Karpas-422 (cell line): Measurements from ENCODE around the gene IL9R. TPM values are rescaled to one million over a fixed set of nuclear protein-coding genes. Genes with fewer than 3 reads are reported as not detected.
A peak's percentile ranks its signal among the peaks of the same experiment; 100 is the strongest.
"Not testable (repeated sequence)": the region's sequence is repeated elsewhere in the genome, so short reads cannot be mapped to it uniquely, and the experiment has no call there.

Experiments
- DNase-seq: peaks from one replicate; pipeline ENCODE4 v3.0.0-alpha.2; 2015
- H2AFZ ChIP-seq: fragments of 200-600 bp; sonication (generic); 2 replicates; pipeline ENCODE4 v1.6.1; 2014; ENCODE audit warnings: antibody characterized with exemption, low read length, mixed read lengths
- H3K27ac ChIP-seq: fragments of 200-600 bp; sonication (generic); 2 replicates; pipeline ENCODE4 v1.5.1; 2014; ENCODE audit warnings: mild to moderate bottlenecking, low read length, moderate library complexity
- H3K27me3 ChIP-seq: fragments of 200-600 bp; sonication (generic); 2 replicates; pipeline ENCODE4 v1.6.1; 2014; ENCODE audit warnings: low read length, mixed read lengths
- H3K36me3 ChIP-seq: fragments of 200-600 bp; sonication (generic); 2 replicates; pipeline ENCODE4 v1.6.1; 2014; ENCODE audit warnings: low read length, mixed read lengths; ENCODE audit not compliant: insufficient read depth
- H3K4me1 ChIP-seq: fragments of 200-600 bp; sonication (generic); 2 replicates; pipeline ENCODE4 v1.6.1; 2014; ENCODE audit warnings: mild to moderate bottlenecking, low read length, mixed read lengths
- H3K4me2 ChIP-seq: fragments of 200-600 bp; sonication (generic); 2 replicates; pipeline ENCODE4 v1.6.1; 2014; ENCODE audit warnings: low read length, low read depth, mild to moderate bottlenecking; ENCODE audit not compliant: poor library complexity, severe bottlenecking
- H3K4me3 ChIP-seq: fragments of 200-600 bp; sonication (generic); 2 replicates; pipeline ENCODE4 v1.5.1; 2014; ENCODE audit warnings: mild to moderate bottlenecking, antibody characterized with exemption, low read length, mixed read lengths
- H3K79me2 ChIP-seq: fragments of 200-600 bp; sonication (generic); 2 replicates; pipeline ENCODE4 v1.6.1; 2014; ENCODE audit warnings: mild to moderate bottlenecking, low read length, mixed read lengths
- H3K9ac ChIP-seq: fragments of 200-600 bp; sonication (generic); 2 replicates; pipeline ENCODE4 v1.6.0; 2014; ENCODE audit warnings: low read length
- H3K9me2 ChIP-seq: fragments of 200-600 bp; sonication (generic), shearing (Covaris generic); replicated peaks from 2 replicates; pipeline ENCODE4 v1.6.0; 2014; ENCODE audit warnings: mild to moderate bottlenecking, low read length, moderate library complexity; ENCODE audit not compliant: insufficient read depth
- H3K9me3 ChIP-seq: fragments of 300-700, 200-600 bp; sonication (generic); 2 replicates; pipeline ENCODE4 v1.6.1; 2014; ENCODE audit warnings: low read length, mixed read lengths
- H4K20me1 ChIP-seq: fragments of 200-600 bp; sonication (generic); 2 replicates; pipeline ENCODE4 v1.6.1; 2014; ENCODE audit warnings: mild to moderate bottlenecking, antibody characterized with exemption, low read length, low read depth; ENCODE audit not compliant: insufficient read depth
- total RNA-seq: library from RNA; depleted of rRNA; stranded (reverse); fragments of >200 nt; shearing (Covaris generic); gene quantifications from 2 replicates; pipeline ENCODE4 v1.2.3, GENCODE V29; 2014; ENCODE audit warnings: low replicate concordance

IL9R gene
- total RNA-seq, 1 experiment from 2014 or later, result 0.56 TPM

DNA sequence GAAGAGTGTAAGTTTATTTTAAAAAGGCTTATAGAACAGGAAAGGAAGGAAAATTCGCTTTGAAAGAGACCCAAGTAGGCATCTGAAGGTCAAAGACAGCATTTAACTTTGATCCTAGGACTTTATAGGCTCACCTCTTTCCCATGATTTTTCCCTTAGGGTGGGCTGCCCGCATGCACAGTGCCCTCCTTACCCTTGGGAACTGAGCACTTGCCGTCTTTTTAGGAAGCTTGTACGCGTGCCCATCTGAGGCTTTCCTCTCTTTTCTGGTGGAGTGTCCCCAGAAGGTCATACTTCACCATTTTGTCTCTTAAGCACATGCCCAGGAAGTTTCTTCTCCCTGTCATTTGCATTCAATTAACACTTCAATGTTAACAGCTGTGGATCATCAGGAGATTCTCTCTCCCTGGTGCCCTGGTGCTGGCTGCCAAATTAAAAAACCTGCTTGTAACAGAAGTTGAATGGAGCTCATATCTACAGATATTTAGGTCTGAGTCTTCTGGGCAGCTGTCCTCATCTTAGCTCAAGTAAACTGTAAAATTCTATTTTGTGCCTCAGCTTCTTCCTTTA, 38.4 kb upstream of the IL9R start:
- no peak overlapping the region for H3K4me2 ChIP-seq

DNA sequence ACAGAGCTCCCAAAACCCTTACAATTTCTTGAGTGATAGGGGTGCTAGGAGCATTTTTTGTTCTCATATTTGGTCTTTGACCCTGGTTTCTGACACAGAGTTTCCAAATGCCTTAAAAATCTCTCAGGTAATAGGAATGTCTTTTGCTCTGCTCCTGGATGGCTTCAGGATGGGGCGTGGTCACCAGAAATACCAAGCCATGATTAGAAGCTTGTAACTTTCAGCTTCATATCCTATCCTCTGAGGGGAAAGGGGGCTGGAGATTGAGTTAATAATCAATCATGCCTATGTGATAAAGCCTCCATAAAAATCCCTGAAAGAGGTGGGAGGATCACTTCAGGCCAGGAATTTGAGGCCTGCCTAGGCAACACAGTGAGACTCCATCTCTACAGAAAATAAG, 34.6 kb upstream of the IL9R start:
- Histone ChIP-seq H3K79me2 (no peaks in the 10 kb centered on the region), H3K36me3 (no peaks in the 10 kb centered on the region), H3K4me1 (no peaks in the 10 kb centered on the region; the same call in 1 of the 2 replicates), H4K20me1 (no peaks in the 10 kb centered on the region), H3K27me3 (no peaks in the 10 kb centered on the region), H2AFZ (no peak overlapping the region), H3K4me2 (no peak overlapping the region), H3K9me3 (no peaks in the 10 kb centered on the region), H3K9ac (no peak overlapping the region), H3K9me2 (no peaks in the 10 kb centered on the region), H3K27ac (no peak overlapping the region), H3K4me3 (no peak overlapping the region)
- DNase-seq, result no peak

More for the DNA sequence above, 38.4 kb upstream of the IL9R start:
- no peaks in the 10 kb centered on the region for H4K20me1 ChIP-seq
- H3K9me3 ChIP-seq, result no peaks in the 10 kb centered on the region
- H3K36me3 ChIP-seq, result no peaks in the 10 kb centered on the region
- no peaks in the 10 kb centered on the region for H3K9me2 ChIP-seq
- no peak overlapping the region for H3K4me3 ChIP-seq
- H2AFZ ChIP-seq, result no peak overlapping the region
- H3K27ac ChIP-seq, result no peak overlapping the region
- DNase-seq, result no peak
- no peaks in the 10 kb centered on the region for H3K27me3 ChIP-seq
- no peak overlapping the region for H3K9ac ChIP-seq
- H3K79me2 ChIP-seq, result no peaks in the 10 kb centered on the region
- H3K4me1 ChIP-seq, result no peaks in the 10 kb centered on the region

DNA sequence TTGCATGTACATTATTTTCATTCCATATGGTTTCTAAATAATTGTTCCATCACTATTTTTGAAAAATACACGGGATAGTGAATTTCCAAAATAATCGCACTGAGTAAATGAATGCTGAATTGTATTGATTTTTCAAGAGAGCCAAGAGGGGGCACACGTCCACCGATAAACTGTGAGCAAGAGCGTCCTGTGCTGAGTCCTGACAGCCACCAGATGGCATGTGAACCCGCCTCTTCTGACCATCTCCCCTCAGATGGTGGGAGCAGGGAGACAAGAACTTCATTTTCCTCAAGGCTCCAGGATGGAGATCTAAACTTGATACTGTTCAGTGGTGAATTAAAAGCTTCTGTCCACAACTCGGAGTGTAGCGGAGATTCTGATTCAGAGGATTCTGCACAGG, 30.6 kb upstream of the IL9R start:
- Histone ChIP-seq H3K9ac (no peak overlapping the region), H3K79me2 (no peaks in the 10 kb centered on the region), H3K27me3 (no peaks in the 10 kb centered on the region), H3K4me2 (no peak overlapping the region), H3K27ac (no peak overlapping the region), H3K4me3 (no peak overlapping the region), H3K4me1 (no peaks in the 10 kb centered on the region; the same call in 1 of the 2 replicates), H4K20me1 (no peaks in the 10 kb centered on the region), H3K9me3 (no peaks in the 10 kb centered on the region), H2AFZ (no peak overlapping the region), H3K9me2 (no peaks in the 10 kb centered on the region), H3K36me3 (no peaks in the 10 kb centered on the region)
- peak; percentile 81 for DNase-seq

DNA sequence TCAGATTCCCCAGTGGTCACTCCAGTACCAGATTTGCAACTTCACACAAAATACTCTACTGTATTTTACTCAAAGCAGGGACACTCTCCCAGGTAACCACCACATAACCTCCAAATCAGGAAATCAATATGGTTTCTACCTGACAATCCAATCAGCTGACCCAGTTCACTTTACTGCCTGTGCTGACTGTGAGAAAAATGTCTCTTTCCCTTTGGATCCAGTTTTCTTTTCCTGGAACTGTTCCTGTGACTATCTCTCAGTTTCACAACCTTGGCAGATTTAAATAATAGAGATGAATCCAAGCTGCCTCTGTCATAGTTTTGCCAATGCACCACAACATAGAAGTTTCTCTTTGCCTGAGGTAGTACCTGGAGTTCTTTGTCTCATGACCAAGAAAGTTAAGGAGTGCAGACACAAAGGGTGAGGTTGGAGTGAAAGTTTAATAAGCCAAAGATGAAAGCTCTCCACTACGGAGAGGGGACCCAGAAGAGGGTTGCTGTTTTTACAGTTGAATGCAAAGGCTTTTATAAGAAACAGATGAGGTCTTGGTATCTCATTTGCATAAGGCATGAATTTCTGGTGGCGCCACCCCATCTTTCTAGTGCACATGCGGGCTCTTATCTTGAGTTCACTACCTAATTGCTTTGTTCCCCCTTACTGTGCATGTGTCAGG, 29.7 kb upstream of the IL9R start:
- Histone ChIP-seq H3K27ac (no peak overlapping the region), H2AFZ (no peak overlapping the region), H3K9me2 (no peaks in the 10 kb centered on the region), H3K27me3 (no peaks in the 10 kb centered on the region), H4K20me1 (no peaks in the 10 kb centered on the region), H3K79me2 (no peaks in the 10 kb centered on the region), H3K4me2 (no peak overlapping the region), H3K9ac (no peak overlapping the region), H3K4me1 (no peaks in the 10 kb centered on the region; the same call in 1 of the 2 replicates), H3K4me3 (no peak overlapping the region), H3K36me3 (no peaks in the 10 kb centered on the region), H3K9me3 (no peaks in the 10 kb centered on the region)
- no peak for DNase-seq

DNA sequence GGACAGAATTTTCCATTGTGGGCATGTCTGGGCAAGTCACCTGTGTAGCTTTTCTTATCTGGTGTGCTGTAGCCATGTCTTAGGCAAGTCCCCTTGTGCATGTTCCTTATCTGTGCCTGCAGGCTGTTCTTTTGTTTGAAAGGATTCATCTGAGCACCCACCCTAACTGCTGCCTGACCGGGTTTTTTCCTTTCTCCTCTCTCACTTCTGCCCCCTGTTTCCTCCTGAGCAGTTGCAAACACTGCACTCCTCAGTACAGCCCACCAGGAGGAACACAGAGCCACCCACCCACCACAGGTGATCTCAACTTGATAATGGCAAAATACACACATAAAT, 29.2 kb upstream of the IL9R start:
- H3K4me2 ChIP-seq, result no peak overlapping the region
- H3K9ac ChIP-seq, result no peak overlapping the region
- no peaks in the 10 kb centered on the region for H4K20me1 ChIP-seq

DNA sequence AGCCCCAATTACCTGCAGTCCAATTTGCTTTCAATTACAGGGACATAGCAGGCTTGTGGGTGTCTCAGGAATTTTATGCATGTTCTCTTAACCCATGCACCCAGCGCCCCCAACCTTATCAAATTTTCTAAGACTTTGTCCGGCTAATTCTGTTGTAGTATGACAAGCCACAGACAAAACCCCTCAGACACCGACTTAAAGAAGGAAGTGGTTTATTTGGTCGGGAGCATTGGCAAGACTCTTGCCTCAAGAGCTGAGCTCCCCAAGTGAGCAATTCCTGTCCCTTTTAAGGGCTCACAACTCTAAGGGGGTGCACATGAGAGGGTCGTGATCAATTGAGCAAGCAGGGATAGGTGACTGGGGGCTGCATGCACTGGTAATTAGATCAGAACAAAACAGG, 28.7 kb upstream of the IL9R start:
- H3K4me1 ChIP-seq, result no peaks in the 10 kb centered on the region; the same call in 1 of the 2 replicates

More for the DNA sequence above, 29.2 kb upstream of the IL9R start:
- Histone ChIP-seq H3K9me2 (no peaks in the 10 kb centered on the region), H3K4me3 (no peak overlapping the region), H3K79me2 (no peaks in the 10 kb centered on the region), H3K27me3 (no peaks in the 10 kb centered on the region), H2AFZ (no peak overlapping the region), H3K9me3 (no peaks in the 10 kb centered on the region), H3K27ac (no peak overlapping the region), H3K36me3 (no peaks in the 10 kb centered on the region), H3K4me1 (no peaks in the 10 kb centered on the region; the same call in 1 of the 2 replicates)
- no peak for DNase-seq

DNA sequence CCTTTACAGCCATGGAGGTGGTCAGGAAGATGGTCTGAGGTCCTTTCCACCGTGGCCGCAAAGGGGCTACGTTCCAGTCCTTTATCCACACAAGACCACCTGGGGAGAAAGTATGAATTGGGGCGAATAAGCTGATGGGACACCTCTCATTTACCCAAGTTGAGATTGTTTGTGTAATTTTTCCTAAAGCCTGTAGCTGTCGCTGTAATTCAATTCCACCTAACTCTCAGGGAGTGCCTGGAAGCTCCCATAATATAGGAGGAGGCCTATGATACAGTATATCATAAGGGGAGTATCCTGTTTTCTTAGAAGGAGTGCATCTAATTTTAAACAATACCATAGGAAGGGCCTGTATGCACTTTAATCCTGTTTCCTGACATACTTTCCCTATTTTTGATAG, 25.8 kb upstream of the IL9R start:
- H4K20me1 ChIP-seq, H3K4me2 ChIP-seq, H3K9me3 ChIP-seq, H3K9me2 ChIP-seq, H3K9ac ChIP-seq, H3K27ac ChIP-seq, H3K4me3 ChIP-seq, H3K36me3 ChIP-seq, H2AFZ ChIP-seq, H3K79me2 ChIP-seq, H3K4me1 ChIP-seq, DNase-seq, H3K27me3 ChIP-seq: not testable (repeated sequence)

More for the DNA sequence above, 28.7 kb upstream of the IL9R start:
- Histone ChIP-seq H3K4me3 (no peak overlapping the region), H3K27ac (no peak overlapping the region), H2AFZ (no peak overlapping the region), H3K9me2 (no peaks in the 10 kb centered on the region), H3K79me2 (no peaks in the 10 kb centered on the region), H3K9me3 (no peaks in the 10 kb centered on the region), H3K27me3 (no peaks in the 10 kb centered on the region), H4K20me1 (no peaks in the 10 kb centered on the region), H3K4me2 (no peak overlapping the region), H3K36me3 (no peaks in the 10 kb centered on the region), H3K9ac (no peak overlapping the region)
- no peak for DNase-seq

DNA sequence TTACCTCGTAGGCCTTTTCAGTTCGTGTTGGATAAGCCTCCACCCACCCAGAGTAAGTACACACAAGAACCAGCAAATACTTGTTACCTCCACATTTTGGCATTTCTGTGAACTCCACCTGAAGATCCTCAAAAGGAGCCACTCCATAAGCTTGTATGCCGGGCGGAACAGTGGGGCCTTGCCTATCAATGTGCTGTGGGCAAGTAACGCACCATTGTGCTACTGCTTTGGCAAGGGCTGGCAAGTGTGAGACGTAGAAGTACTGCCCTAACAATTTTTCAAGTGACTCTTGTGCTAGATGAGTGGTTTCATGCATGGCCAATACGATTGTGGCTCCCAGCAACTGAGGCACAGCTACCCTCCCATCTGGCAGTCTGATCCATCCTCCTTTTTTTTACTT, 25.3 kb upstream of the IL9R start:
- not testable (repeated sequence) for H3K4me2 ChIP-seq, H3K27me3 ChIP-seq, H3K79me2 ChIP-seq, H4K20me1 ChIP-seq, H2AFZ ChIP-seq, DNase-seq, H3K9ac ChIP-seq, H3K9me2 ChIP-seq, H3K36me3 ChIP-seq, H3K27ac ChIP-seq, H3K4me1 ChIP-seq, H3K4me3 ChIP-seq, H3K9me3 ChIP-seq
